SK-N-SH (cell line): ENCODE data around the gene DOCK4. TPM values are rescaled to one million over a fixed set of nuclear protein-coding genes. Genes with fewer than 3 reads are reported as not detected.

Experiments
- CTCF ChIA-PET: fragments of 300-600, 350-600 bp; formaldehyde crosslinking; extraction: SDS; loops from one replicate; lab custom pipeline; 2021; lab: Yijun Ruan, JAX
- POLR2A ChIA-PET: fragments of 350-600 bp; sonication (Branson Sonifier 250); formaldehyde crosslinking; extraction: SDS; loops from one replicate; lab custom pipeline; 2020; ENCODE audit warnings: antibody characterized with exemption, inconsistent platforms; lab: Yijun Ruan, JAX
- DNase-seq: peaks from one replicate; pipeline ENCODE4 v3.0.0; 2012
- H2AFZ ChIP-seq: fragments of 200-600 bp; sonication (generic); 2 replicates; pipeline ENCODE4 v1.8.1; 2016; ENCODE audit warnings: antibody characterized with exemption, mild to moderate bottlenecking, low read depth
- H3F3A ChIP-seq: fragments of 200-600 bp; sonication (generic); replicated peaks from 2 replicates; pipeline ENCODE3; 2016; ENCODE audit warnings: antibody characterized with exemption, mild to moderate bottlenecking; ENCODE audit not compliant: insufficient read depth
- H3K27ac ChIP-seq, 2 experiments: fragments of 200-500 bp in 1 of 2; fragments of 200-600 bp in 1 of 2; sonication (Bioruptor generic) in 1 of 2; sonication (generic), shearing (Covaris generic) in 1 of 2; 2 replicates each; pipeline versions ENCODE4 v1.5.1 to v1.6.1; 2014 to 2016; ENCODE audit warnings: low read depth in 2 of 2, inconsistent platforms in 1 of 2, low read length in 1 of 2, mild to moderate bottlenecking in 1 of 2, mixed read lengths in 1 of 2
- H3K27me3 ChIP-seq: fragments of 200-600 bp; sonication (generic), shearing (Covaris generic); 2 replicates; pipeline ENCODE4 v1.6.1; 2016; ENCODE audit warnings: mixed run types; ENCODE audit not compliant: insufficient read depth
- H3K36me3 ChIP-seq, 2 experiments: fragments of 200-500 bp in 1 of 2; fragments of 200-600 bp in 1 of 2; sonication (Bioruptor generic) in 1 of 2; sonication (generic) in 1 of 2; replicated peaks in 1 of 2; 2 replicates each; pipeline versions ENCODE3 to v1.5.1; 2014 to 2016; ENCODE audit warnings: low read length in 1 of 2, mild to moderate bottlenecking in 1 of 2; ENCODE audit not compliant: insufficient read depth in 2 of 2, control insufficient read depth in 1 of 2
- H3K4me1 ChIP-seq, 2 experiments: fragments of 200-500 bp in 1 of 2; fragments of 200-600 bp in 1 of 2; sonication (Bioruptor generic) in 1 of 2; sonication (generic), shearing (Covaris generic) in 1 of 2; 2 replicates each; pipeline versions ENCODE4 v1.5.1 to v1.6.1; 2014 to 2016; ENCODE audit warnings: low read depth in 1 of 2, low read length in 1 of 2, mixed run types in 1 of 2; ENCODE audit not compliant: insufficient read depth in 2 of 2, control insufficient read depth in 1 of 2
- H3K4me2 ChIP-seq: fragments of 200-600 bp; sonication (generic), shearing (Covaris generic); 2 replicates; pipeline ENCODE4 v1.6.1; 2017; ENCODE audit warnings: mixed run types
- H3K4me3 ChIP-seq, 2 experiments: fragments of 200-500 bp in 1 of 2; fragments of 200-600 bp in 1 of 2; sonication (Bioruptor generic) in 1 of 2; sonication (generic), shearing (Covaris generic) in 1 of 2; 2 replicates each; pipeline versions ENCODE4 v1.5.1 to v1.8.1; 2014 to 2016; ENCODE audit warnings: low read depth in 2 of 2, inconsistent platforms in 1 of 2, low read length in 1 of 2, mild to moderate bottlenecking in 1 of 2, mixed read lengths in 1 of 2, moderate library complexity in 1 of 2
- H3K79me2 ChIP-seq: fragments of 200-600 bp; sonication (generic); 2 replicates; pipeline ENCODE4 v1.8.1; 2017; ENCODE audit warnings: mild to moderate bottlenecking; ENCODE audit not compliant: insufficient read depth
- H3K9ac ChIP-seq: fragments of 200-600 bp; sonication (generic); 2 replicates; pipeline ENCODE4 v1.6.1; 2017; ENCODE audit warnings: mixed run types
- H3K9me2 ChIP-seq: fragments of 200-600 bp; sonication (generic); 2 replicates; pipeline ENCODE4 v1.6.1; 2017; ENCODE audit warnings: mixed run types
- H3K9me3 ChIP-seq: fragments of 200-600 bp; sonication (generic); 2 replicates; pipeline ENCODE4 v1.6.1; 2017; ENCODE audit warnings: mixed run types, mild to moderate bottlenecking, moderate library complexity
- H4K20me1 ChIP-seq: fragments of 200-600 bp; sonication (generic); 2 replicates; pipeline ENCODE4 v1.6.1; 2017; ENCODE audit warnings: mild to moderate bottlenecking, mixed run types; ENCODE audit not compliant: insufficient read depth
- CHD2 ChIP-seq: fragments of 150-350 bp; IDR thresholded peaks from 2 replicates; pipeline ENCODE4 v1.6.1; 2018; ENCODE audit warnings: low read length; ENCODE audit not compliant: partially characterized antibody
- ELF1 ChIP-seq: IDR thresholded peaks from 2 replicates; pipeline ENCODE4 v1.4.0; 2012
- EZH2phosphoT487 ChIP-seq: fragments of 200-600 bp; sonication (generic); IDR thresholded peaks from 2 replicates; pipeline ENCODE4 v1.6.1; 2017; ENCODE audit warnings: low read depth, mixed run types, mild to moderate bottlenecking, antibody characterized with exemption, moderate library complexity, borderline replicate concordance
- FOXJ3 ChIP-seq: sonication (generic); formaldehyde crosslinking; IDR thresholded peaks from 2 replicates; pipeline ENCODE4 v1.5.1; 2020; ENCODE audit warnings: mild to moderate bottlenecking, missing genetic modification reagents
- GABPA ChIP-seq: IDR thresholded peaks from 2 replicates; pipeline ENCODE4 v1.4.0; 2012; ENCODE audit warnings: low read depth, mild to moderate bottlenecking
- GATA2 ChIP-seq: sonication (generic); formaldehyde crosslinking; IDR thresholded peaks from 2 replicates; pipeline ENCODE4 v1.5.0; 2020; ENCODE audit warnings: mild to moderate bottlenecking, missing genetic modification reagents
- JUND ChIP-seq: IDR thresholded peaks from 2 replicates; pipeline ENCODE4 v1.4.0; 2012
- MXI1 ChIP-seq: IDR thresholded peaks from 2 replicates; pipeline ENCODE4 v1.6.1; 2012; ENCODE audit warnings: mild to moderate bottlenecking, low read depth, low read length, improper control_type of control experiment
- NRF1 ChIP-seq: IDR thresholded peaks from 2 replicates; pipeline ENCODE4 v1.6.1; 2012; ENCODE audit warnings: low read depth, mild to moderate bottlenecking, low read length
- RXRA ChIP-seq: IDR thresholded peaks from 2 replicates; pipeline ENCODE4 v1.4.0; 2012; ENCODE audit warnings: low read depth, mild to moderate bottlenecking, borderline replicate concordance
- SIN3A ChIP-seq: IDR thresholded peaks from 2 replicates; pipeline ENCODE4 v1.6.1; 2012; ENCODE audit warnings: low read depth, mild to moderate bottlenecking, low read length, moderate library complexity, borderline replicate concordance
- TEAD4 ChIP-seq: IDR thresholded peaks from 2 replicates; pipeline ENCODE4 v1.4.0; 2012; ENCODE audit warnings: mild to moderate bottlenecking, borderline replicate concordance; ENCODE audit not compliant: insufficient read depth
- YY1 ChIP-seq: IDR thresholded peaks from 2 replicates; pipeline ENCODE4 v1.4.0; 2012; ENCODE audit warnings: low read depth, mild to moderate bottlenecking
- WGBS: methylation state at CpG from one replicate; pipeline ENCODE4 v1.1.6; 2017; ENCODE audit warnings: low lambda C conversion rate; 5-methylcytosine and 5-hydroxymethylcytosine counted together
- polyA plus RNA-seq, 3 experiments: library from polyadenylated mRNA; depleted of rRNA; stranded (reverse); fragments of >200 nt; gene quantifications; 2 replicates each; pipeline ENCODE4 v1.2.3, GENCODE V29; 2012
- TF ChIP-seq, protein P1 (sequence below): fragments of 150-350 bp; IDR thresholded peaks from 2 replicates; pipeline ENCODE4 v1.6.1; 2016; ENCODE audit warnings: mild to moderate bottlenecking, low read depth, low read length
- TF ChIP-seq, protein P2 (sequence below): IDR thresholded peaks from 2 replicates; pipeline ENCODE4 v1.4.0; 2012; ENCODE audit warnings: low read depth
- TF ChIP-seq, protein P3 (sequence below): fragments of 150-350 bp; IDR thresholded peaks from 2 replicates; pipeline ENCODE4 v1.6.1; 2017; ENCODE audit warnings: antibody characterized with exemption, low read length, low read depth, borderline replicate concordance
- TF ChIP-seq, protein P4 (sequence below): fragments of 200-600 bp; sonication (generic); IDR thresholded peaks from 2 replicates; pipeline ENCODE4 v1.6.1; 2017; ENCODE audit warnings: antibody characterized with exemption, mild to moderate bottlenecking, moderate library complexity
- TF ChIP-seq, protein P5 (sequence below): IDR thresholded peaks from 2 replicates; pipeline ENCODE4 v1.6.1; 2012; ENCODE audit warnings: mild to moderate bottlenecking, low read depth, low read length, moderate library complexity

Gene DOCK4
- polyA plus RNA-seq, 1 of the 3 experiments (the other 2 are of a cell fraction), result 8.5 TPM

DNA sequence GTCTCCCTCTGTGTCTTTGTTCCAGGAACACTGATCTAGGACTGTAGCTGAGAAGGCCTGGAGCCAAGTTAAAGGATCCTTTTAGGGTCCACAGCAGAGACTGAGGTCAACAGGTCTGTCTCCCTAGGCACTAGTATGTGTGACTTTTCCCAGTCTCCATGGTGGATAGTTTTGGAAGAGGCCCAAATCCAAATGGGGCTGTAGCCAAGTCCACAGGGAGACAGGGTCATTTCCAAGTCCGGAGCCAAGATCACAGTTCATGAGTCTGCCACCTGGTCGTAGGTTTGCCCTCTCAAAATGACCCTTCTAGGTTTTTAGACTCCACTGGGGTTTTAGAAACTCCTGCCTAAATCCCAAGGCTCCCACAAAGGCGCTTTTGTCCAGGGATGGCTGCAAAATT lies 17.1 kb upstream of the DOCK4 start:
- H3K27ac ChIP-seq, result no peak overlapping the region
- TF ChIP-seq GATA2 (no peak), SIN3A (no peak), ELF1 (no peak), EZH2phosphoT487 (no peak), GABPA (no peak), JUND (no peak), CHD2 (no peak)
- TF ChIP-seq, protein P1, sequence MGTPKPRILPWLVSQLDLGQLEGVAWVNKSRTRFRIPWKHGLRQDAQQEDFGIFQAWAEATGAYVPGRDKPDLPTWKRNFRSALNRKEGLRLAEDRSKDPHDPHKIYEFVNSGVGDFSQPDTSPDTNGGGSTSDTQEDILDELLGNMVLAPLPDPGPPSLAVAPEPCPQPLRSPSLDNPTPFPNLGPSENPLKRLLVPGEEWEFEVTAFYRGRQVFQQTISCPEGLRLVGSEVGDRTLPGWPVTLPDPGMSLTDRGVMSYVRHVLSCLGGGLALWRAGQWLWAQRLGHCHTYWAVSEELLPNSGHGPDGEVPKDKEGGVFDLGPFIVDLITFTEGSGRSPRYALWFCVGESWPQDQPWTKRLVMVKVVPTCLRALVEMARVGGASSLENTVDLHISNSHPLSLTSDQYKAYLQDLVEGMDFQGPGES, result no peak
- no peak overlapping the region for H3K4me2 ChIP-seq
- H3K36me3 ChIP-seq, result no peaks in the 10 kb centered on the region
- no peaks in the 10 kb centered on the region for H3K9me3 ChIP-seq
- no peaks in the 10 kb centered on the region for H3K27me3 ChIP-seq
- H3K4me3 ChIP-seq, result no peak overlapping the region
- no peak overlapping the region for H3K9ac ChIP-seq
- no peaks in the 10 kb centered on the region for H3K9me2 ChIP-seq
- H4K20me1 ChIP-seq, result 0 out of 2 replicates have a peak, but pooled peaks cover 8% of the 10 kb centered on the region
- no peak overlapping the region for H2AFZ ChIP-seq
- peaks cover 4 to 12% of the 10 kb centered on the region in 2 experiments; a peak in 2 of 4 replicates for H3K4me1 ChIP-seq
- WGBS, result 85% methylated on average over 3 of the region's 3 CpGs
- H3F3A ChIP-seq, result no peaks in the 10 kb centered on the region
- CTCF ChIA-PET, result interaction anchor here (0.6 to 0.8 kb wide), 2 partner anchors 46 to 298 kb away, joined by 3 read pairs; no protein-coding TSS in a partner anchor
- no peak for DNase-seq
- H3K79me2 ChIP-seq, result peaks cover 51% of the 10 kb centered on the region
- POLR2A ChIA-PET, result no interaction called here

DNA sequence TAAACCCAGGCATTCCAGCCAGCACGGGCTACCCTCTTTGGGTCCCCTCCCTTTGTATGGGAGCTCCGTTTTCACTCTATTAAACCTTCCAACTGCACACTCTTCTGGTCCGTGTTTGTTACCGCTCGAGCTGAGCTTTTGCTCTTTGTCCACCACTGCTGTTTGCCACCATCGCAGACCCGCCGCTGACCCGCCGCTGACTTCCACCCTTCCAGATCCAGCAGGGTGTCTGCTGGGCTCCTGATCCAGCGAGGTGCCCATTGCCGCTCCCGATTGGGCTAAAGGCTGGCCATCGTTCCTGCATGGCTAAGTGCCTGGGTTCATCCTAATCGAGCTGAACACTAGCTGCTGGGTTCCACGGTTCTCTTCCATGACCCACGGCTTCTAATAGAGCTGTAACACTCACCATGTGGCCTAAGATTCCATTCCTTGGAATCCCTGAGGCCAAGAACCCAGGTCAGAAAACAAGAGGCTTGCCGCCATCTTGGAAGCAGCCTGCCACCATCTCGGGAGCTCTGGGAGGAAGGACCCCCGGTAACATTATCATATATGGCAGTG lies 14.8 kb upstream of the DOCK4 start:
- Histone ChIP-seq H3K4me3 (no peak overlapping the region), H4K20me1 (0 out of 2 replicates have a peak, but pooled peaks cover 6% of the 10 kb centered on the region), H3F3A (peaks cover 4% of the 10 kb centered on the region), H3K4me1 (peaks cover 0 to 5% of the 10 kb centered on the region in 2 experiments; a peak in 2 of 4 replicates), H3K9ac (no peak overlapping the region), H3K27ac (no peak overlapping the region), H3K9me3 (no peaks in the 10 kb centered on the region), H3K27me3 (no peaks in the 10 kb centered on the region), H3K4me2 (no peak overlapping the region), H2AFZ (no peak overlapping the region), H3K79me2 (peaks cover 50% of the 10 kb centered on the region), H3K9me2 (no peaks in the 10 kb centered on the region), H3K36me3 (no peaks in the 10 kb centered on the region)
- no peak for DNase-seq
- CTCF ChIA-PET, result interaction anchor here (1.2 kb wide), 1 partner anchor 267 kb away, joined by 3 read pairs; no protein-coding TSS in a partner anchor
- 89% methylated on average over 20 of the region's 20 CpGs for WGBS
- POLR2A ChIA-PET, result no interaction called here
- TF ChIP-seq RXRA (no peak), EZH2phosphoT487 (no peak), GABPA (no peak), TEAD4 (no peak), NRF1 (no peak), JUND (no peak), YY1 (no peak), MXI1 (no peak), FOXJ3 (CRISPR knock-in tag) (no peak)
- TF ChIP-seq, protein P2, sequence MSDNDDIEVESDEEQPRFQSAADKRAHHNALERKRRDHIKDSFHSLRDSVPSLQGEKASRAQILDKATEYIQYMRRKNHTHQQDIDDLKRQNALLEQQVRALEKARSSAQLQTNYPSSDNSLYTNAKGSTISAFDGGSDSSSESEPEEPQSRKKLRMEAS, result no peak
- TF ChIP-seq, protein P3, sequence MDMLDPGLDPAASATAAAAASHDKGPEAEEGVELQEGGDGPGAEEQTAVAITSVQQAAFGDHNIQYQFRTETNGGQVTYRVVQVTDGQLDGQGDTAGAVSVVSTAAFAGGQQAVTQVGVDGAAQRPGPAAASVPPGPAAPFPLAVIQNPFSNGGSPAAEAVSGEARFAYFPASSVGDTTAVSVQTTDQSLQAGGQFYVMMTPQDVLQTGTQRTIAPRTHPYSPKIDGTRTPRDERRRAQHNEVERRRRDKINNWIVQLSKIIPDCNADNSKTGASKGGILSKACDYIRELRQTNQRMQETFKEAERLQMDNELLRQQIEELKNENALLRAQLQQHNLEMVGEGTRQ, result no peak
- TF ChIP-seq, protein P4, sequence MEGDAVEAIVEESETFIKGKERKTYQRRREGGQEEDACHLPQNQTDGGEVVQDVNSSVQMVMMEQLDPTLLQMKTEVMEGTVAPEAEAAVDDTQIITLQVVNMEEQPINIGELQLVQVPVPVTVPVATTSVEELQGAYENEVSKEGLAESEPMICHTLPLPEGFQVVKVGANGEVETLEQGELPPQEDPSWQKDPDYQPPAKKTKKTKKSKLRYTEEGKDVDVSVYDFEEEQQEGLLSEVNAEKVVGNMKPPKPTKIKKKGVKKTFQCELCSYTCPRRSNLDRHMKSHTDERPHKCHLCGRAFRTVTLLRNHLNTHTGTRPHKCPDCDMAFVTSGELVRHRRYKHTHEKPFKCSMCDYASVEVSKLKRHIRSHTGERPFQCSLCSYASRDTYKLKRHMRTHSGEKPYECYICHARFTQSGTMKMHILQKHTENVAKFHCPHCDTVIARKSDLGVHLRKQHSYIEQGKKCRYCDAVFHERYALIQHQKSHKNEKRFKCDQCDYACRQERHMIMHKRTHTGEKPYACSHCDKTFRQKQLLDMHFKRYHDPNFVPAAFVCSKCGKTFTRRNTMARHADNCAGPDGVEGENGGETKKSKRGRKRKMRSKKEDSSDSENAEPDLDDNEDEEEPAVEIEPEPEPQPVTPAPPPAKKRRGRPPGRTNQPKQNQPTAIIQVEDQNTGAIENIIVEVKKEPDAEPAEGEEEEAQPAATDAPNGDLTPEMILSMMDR, result no peak
- TF ChIP-seq, protein P5, sequence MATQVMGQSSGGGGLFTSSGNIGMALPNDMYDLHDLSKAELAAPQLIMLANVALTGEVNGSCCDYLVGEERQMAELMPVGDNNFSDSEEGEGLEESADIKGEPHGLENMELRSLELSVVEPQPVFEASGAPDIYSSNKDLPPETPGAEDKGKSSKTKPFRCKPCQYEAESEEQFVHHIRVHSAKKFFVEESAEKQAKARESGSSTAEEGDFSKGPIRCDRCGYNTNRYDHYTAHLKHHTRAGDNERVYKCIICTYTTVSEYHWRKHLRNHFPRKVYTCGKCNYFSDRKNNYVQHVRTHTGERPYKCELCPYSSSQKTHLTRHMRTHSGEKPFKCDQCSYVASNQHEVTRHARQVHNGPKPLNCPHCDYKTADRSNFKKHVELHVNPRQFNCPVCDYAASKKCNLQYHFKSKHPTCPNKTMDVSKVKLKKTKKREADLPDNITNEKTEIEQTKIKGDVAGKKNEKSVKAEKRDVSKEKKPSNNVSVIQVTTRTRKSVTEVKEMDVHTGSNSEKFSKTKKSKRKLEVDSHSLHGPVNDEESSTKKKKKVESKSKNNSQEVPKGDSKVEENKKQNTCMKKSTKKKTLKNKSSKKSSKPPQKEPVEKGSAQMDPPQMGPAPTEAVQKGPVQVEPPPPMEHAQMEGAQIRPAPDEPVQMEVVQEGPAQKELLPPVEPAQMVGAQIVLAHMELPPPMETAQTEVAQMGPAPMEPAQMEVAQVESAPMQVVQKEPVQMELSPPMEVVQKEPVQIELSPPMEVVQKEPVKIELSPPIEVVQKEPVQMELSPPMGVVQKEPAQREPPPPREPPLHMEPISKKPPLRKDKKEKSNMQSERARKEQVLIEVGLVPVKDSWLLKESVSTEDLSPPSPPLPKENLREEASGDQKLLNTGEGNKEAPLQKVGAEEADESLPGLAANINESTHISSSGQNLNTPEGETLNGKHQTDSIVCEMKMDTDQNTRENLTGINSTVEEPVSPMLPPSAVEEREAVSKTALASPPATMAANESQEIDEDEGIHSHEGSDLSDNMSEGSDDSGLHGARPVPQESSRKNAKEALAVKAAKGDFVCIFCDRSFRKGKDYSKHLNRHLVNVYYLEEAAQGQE, result no peak
- TF ChIP-seq, protein P1, result no peak
